Activated CD8-positive, alpha-beta memory T cell treated with anti-CD3 and anti-CD28 coated beads for 48 hours (primary cell): ENCODE data around the gene ASAP2.

Experiments used
- DNase-seq, 3 experiments: peaks; one replicate each; pipeline ENCODE4 v3.0.0-alpha.2; 2020; ENCODE audit warnings: low read depth in 2 of 3, low spot score in 2 of 3

ASAP2 gene

DNA sequence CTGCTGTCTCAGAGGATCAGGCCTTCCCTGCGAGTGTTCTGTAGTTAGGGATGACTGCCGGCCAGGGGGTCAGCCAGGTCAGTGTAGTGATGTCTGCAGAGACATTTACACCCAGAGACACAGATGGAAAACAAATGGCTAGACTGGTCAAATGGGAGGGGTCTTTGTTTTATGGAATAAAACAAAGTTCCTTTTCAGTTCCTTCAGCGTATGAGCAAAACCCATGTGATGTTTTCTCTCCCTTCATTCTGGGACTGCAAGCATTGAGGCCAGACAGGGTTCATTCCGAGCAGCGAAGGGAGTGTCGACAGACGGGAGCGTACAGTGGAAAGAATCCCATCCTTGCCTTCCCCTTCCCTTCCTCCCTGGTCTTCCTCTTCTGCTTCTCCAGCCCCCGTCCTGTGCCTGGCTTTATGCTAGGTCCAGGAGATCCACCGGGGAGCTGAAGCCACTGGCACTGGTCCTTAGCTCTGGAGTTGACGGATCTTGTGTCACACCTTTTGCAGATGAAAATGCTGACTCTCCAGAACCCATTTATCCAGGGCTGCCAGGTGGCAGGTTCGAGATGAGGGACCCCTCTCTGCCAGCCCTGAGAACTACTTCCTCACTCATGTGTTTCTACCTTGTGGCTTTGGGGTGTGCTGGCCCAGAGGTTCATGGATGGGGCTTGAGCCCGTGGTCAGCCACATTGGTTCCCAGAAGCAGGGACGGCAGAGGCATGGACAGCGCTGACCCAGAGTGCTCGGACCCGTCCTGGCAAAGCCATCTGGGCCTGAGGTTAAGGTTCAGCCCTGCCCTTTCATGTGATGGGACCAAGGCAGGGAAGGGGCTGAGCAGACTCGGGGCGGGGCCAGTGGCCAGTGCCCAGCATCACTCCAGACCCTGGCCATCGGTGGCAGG is 192.5 kb downstream of the ASAP2 start:
- DNase-seq = no peak

GRCh38 chr2:9400268-9401058 is 193.9 kb downstream of the ASAP2 start:
- no peak for DNase-seq

GRCh38 chr2:9401059-9401547 is 194.5 kb downstream of the ASAP2 start:
- DNase-seq = no peak

GRCh38 chr2:9401646-9402371 is 195.2 kb downstream of the ASAP2 start:
- DNase-seq = no peak

DNA sequence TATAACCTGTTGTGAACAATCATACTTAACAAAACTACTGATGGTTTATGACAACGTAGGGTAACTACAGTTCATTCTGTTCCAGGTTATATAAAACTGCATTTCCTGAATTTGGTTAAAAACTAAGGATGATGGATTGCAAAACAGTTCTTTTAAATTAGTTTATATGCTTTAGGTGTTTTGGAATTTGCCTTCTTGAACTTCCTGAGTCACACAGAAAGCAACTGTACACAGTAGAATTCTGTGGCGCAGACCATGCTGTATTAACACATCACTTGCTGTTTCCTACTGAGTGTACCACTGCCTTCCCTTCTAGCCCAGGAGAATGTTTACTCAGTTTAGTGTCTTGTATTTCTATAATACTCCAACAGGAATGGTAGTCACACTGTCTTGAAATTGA is 197.3 kb downstream of the ASAP2 start:
- DNase-seq = no peak

GRCh38 chr2:9404451-9404850 is 197.8 kb downstream of the ASAP2 start:
- DNase-seq = no peak

- DNase-seq = no peak
These were observed 199.0 kb downstream of the ASAP2 start for GRCh38 chr2:9405636-9406035.

GRCh38 chr2:9406529-9407362 is 200.1 kb downstream of the ASAP2 start:
- DNase-seq = no peak

DNA sequence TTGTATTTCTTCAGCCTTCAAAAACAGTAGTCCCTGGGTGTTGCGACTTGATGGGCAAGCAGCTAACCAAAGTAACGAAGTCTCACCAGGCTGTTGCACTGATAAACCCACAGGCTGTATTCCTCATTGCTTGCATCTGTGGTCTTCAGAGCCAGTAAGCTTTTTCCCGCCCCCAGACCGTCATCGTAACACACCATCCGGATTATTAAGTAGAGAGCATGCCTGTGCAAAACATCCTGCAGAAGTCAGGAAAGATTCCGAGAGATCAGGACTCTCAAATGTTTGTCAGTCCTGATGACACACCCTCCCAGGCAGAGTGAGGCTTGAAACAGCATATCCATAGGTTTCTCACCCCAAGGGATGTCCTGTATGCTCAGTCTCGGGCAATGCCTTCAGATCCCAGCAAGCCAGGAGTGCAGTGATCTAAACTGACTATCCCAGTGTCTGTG is 200.8 kb downstream of the ASAP2 start:
- DNase-seq = no peak

- no peak for DNase-seq
These were observed 202.1 kb downstream of the ASAP2 start for GRCh38 chr2:9408641-9409151.

DNA sequence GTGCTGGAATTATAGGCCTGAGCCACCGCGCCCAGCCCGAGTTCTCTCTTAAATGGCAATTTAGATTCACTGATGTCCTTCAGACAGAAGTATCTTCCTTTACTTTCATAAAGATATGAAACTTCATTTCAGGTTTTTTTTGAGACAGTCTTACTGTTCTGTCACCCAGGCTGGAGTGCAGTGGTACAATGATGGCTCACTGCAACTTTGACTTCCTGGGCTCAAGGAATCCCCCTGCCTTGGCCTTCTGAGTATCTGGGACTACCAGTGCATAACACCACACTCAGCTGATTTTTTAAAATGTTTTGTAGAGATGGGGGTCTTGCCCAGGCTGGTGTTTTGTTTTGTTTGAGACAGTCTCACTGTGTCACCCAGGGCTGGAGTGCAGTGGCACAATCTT is 203.5 kb downstream of the ASAP2 start:
- DNase-seq = no peak

DNA sequence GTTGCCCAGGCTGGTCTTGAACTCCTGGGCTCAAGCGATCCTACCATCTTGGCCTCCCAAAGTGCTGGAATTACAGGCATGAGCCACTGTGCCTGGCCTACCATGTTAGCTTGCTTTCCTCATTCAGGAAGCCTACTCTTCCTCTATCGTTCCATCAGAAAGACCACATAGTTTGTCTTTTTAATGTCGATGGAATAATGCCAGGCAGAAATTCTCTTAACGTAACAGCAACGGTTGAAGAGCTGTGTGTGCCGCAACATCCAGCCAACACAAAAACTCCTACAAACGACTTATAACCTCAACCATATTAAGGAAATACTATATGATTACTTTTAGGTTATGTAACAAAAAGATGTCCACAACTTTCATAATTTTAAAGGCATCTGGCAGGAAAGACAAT is 206.2 kb downstream of the ASAP2 start:
- DNase-seq = no peak

DNA sequence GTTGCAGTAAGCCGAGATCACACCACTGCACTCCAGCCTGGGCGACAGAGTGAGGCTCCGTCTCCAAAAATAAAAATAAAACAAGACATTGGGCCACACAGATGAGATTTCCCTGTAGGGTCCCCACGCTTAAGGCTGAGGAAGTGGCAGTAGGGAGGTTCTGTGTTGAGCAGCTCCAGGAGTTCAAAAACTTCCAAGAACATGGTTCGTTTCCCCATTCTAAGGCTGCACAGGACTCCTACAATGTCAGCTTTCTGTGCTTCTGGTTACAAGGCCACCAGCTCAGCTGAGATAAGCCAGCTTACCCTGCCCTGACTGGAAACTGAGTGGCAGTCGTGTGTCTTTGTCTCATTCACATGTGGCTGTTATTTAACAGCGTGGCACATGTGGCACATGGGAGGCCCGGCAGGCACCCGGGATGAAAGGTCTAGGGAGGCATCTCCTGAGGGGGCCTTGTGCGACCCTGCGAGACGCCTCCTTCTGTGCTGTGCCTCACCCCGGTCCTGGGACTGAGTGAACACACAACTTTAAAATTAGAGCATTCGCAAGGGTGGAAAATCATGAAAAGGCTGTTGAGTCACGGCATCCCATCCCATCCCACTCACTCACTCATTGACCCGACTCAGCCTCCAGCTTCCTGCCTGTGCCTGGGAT is 209.0 kb downstream of the ASAP2 start:
- DNase-seq = no peak

DNA sequence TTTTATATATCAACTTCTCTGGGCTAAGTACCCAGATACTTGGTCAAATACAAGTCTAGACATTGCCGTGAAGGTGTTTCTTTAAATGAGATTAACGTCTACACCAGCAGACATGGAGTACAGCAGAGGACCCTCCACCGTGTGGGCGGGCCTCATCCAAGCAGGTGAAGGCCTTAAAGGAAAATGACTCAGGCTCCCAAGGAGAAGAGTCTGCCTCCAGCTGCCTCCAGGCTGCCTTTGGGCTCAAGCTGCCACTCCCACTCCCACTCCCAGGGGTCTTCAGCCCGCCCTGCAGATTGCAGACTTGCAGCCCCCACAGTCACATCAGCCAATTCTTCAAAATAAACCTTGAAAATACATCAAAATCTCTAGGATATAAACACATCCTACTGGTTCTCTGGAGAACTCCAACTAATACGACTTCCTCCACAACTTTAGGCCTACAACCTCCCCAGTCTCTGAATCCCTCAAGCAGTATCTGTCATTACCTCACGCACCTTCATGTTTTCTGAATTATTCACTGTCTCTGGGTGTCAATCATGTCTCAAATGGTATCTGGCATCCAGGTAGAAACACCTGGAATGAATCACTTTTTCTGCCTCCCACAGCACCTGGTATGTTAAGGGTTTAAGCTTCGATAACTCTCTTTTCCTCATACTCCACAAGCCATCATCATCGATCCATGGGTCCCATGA is 209.8 kb downstream of the ASAP2 start:
- DNase-seq = no peak

- DNase-seq = no peak
These were observed 210.3 kb downstream of the ASAP2 start for GRCh38 chr2:9416962-9417316.

DNA sequence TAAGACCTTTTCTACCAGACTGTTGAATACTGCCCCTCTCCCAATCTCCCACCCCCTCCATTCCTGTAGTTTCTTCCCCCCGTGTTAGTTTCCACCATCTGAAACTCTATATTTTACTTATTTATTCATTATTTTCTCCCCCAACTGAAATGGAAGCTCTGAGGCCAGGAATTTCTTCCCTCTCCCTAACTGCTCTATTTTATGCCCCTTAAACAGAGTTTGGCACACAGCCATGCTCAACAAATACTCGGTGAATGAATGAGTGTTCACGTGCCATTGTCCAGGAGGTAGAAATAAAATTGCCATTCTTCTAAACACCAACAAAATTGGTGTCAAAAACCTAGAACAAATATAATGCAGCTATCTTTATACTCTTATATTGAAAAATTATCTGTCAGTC is 211.1 kb downstream of the ASAP2 start:
- no peak for DNase-seq

DNA sequence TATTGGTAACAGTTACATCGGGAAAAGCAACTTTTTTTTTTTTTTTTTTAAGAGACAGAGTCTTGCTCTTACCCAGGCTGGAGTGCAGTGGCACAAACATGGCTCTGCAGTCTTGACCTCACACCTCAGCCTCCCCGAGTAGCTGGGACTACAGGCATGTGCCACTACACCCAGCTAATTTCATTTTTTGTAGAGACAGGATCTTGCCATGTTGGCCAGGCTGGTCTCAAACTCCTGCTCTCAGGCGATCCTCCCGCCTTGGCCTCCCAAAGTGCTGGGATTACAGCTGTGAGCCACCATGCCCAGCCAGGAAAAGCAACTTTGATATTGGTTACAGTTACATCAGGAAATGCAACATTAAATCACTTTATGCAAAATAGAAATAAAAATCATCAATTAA is 212.1 kb downstream of the ASAP2 start:
- DNase-seq = no peak

- no peak for DNase-seq
These were observed 212.9 kb downstream of the ASAP2 start for GRCh38 chr2:9419541-9419940.

- no peak for DNase-seq
These were observed 213.9 kb downstream of the ASAP2 start for GRCh38 chr2:9420495-9420894.
